Dendritic cell treated with granulocyte-macrophage colony-stimulating factor and Interleukin-4, amounts not matched to agents 40 ng/mL and 50 ng/mL, for 4 days (primary cell): ENCODE results near the gene ITPRIPL2.

Experiments
- H3K27ac Mint-ChIP-seq: one replicate; pipeline ENCODE4 v1.8.0; 2022; ENCODE audit warnings: mild to moderate bottlenecking, mixed read lengths
- H3K27me3 Mint-ChIP-seq: one replicate; pipeline ENCODE4 v1.8.0; 2022; ENCODE audit warnings: mild to moderate bottlenecking, mixed read lengths
- H3K36me3 Mint-ChIP-seq: one replicate; pipeline ENCODE4 v1.8.0; 2022; ENCODE audit warnings: low read depth, mixed read lengths
- H3K4me1 Mint-ChIP-seq: one replicate; pipeline ENCODE4 v1.8.0; 2022; ENCODE audit warnings: low read depth, mixed read lengths
- H3K4me3 Mint-ChIP-seq: one replicate; pipeline ENCODE4 v1.8.0; 2022; ENCODE audit warnings: mild to moderate bottlenecking, moderate library complexity, mixed read lengths
- H3K9me3 Mint-ChIP-seq: one replicate; pipeline ENCODE4 v1.8.0; 2022; ENCODE audit warnings: mixed read lengths
- intact Hi-C: fragments of 100-400 bp; cut with micrococcal nuclease; formaldehyde crosslinking; loops from one replicate; pipeline ENCODE4 v1.15.0; 2022

ITPRIPL2 gene

GRCh38 chr16:19113577-19114358 lies at the start of gene ITPRIPL2:
ITPRIPL2 (plus strand) TSS chr16:19113964; CDS start chr16:19114462, 498 bp downstream.
- H3K27ac Mint-ChIP-seq, result peak within 1 kb of the TSS; percentile 93

DNA sequence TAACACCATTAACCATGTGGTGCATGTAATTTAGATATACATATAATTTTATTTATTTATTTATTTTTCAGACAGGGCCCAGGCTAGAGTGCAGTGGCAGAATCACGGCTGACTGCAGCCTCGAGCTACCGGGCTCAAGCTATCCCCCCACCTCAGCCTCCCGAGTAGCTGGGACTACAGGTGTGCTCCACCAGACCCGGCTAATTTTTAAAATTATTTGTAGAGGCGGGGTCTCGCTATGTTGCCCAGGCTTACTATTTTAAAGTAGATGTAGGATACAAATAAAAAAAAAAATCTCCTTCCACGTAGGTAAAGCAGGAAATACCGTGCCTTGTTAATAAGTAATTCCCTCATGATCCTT lies 46.8 kb upstream of the ITPRIPL2 start:
- Mint-ChIP-seq H3K4me1 (peaks cover 8% of the 10 kb centered on the region), H3K4me3 (no peak overlapping the region), H3K36me3 (peaks cover 10% of the 10 kb centered on the region), H3K9me3 (no peaks in the 10 kb centered on the region), H3K27me3 (no peaks in the 10 kb centered on the region), H3K27ac (peak overlapping the region; percentile 98)
- intact Hi-C loops, result loop anchor here (1.0 to 10.0 kb wide), 3 partner anchors 265 to 488 kb away; partner anchors contain the start of genes ARL6IP1, CCP110, GDE1 and VPS35L

More at GRCh38 chr16:19113577-19114358, at the start of gene ITPRIPL2:
- intact Hi-C loops, result no loop called here
- peaks cover 44% of the 10 kb centered on the region for H3K36me3 Mint-ChIP-seq
- H3K4me3 Mint-ChIP-seq, result peak within 1 kb of the TSS; percentile 97
- peaks cover 46% of the 10 kb centered on the region for H3K4me1 Mint-ChIP-seq
- H3K27me3 Mint-ChIP-seq, result no peaks in the 10 kb centered on the region
- no peaks in the 10 kb centered on the region for H3K9me3 Mint-ChIP-seq

DNA sequence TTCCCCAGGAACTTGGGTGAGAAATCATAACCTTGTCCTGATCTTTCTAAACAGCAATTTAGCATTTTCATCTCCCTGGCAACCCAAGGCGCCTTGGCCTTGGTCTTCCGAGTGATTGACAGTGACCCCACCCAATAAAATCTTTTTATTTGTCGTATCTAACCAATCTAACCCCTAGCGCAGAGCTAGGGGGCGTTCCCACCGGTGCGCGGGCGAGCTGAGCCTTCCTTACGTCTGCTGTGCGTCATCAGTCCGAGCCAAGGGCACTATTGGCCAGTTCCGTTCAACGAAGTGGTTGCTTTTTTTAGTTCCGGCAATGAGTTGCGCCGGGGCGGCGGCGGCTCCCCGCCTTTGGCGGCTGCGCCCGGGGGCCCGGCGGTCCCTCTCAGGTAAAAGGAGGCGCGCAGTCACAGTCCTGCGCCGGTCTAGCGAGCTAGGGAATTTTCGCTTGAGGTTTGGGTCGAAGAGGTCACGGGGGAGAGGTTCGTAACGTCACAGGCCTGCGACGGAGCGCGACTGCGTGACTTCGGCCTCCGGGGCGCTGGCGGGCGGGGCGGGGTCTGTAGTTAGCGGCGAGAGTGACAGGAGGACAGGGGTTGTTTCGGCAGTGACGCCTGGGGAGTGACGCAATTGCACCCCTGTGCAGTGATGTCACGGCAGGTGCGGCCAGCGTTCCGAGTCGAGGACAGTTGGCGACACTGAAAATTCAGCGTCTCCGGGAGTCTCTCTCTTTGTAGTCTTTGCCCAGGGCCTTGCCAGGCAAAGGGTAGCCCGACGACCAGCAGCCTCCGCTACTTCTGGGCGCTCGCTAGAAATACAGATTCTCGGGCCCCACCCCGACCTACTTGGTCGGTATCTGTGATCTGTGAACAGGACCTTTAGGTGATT lies 46.2 kb upstream of the ITPRIPL2 start, which contains the start of gene COQ7:
TSS of gene COQ7 (plus strand) at position 266 of the 888 bp plus-strand sequence. CDS start at position 317, 51 bp downstream.
- peaks cover 10% of the 10 kb centered on the region for H3K4me1 Mint-ChIP-seq
- peak within 1 kb of the TSS; percentile 86 for H3K4me3 Mint-ChIP-seq
- peak within 1 kb of the TSS; percentile 98 for H3K27ac Mint-ChIP-seq
- no peaks in the 10 kb centered on the region for H3K27me3 Mint-ChIP-seq
- no peaks in the 10 kb centered on the region for H3K9me3 Mint-ChIP-seq
- intact Hi-C loops, result loop anchor here (1.0 to 10.0 kb wide), 3 partner anchors 265 to 488 kb away; partner anchors contain the start of genes ARL6IP1, CCP110, GDE1 and VPS35L
- peaks cover 16% of the 10 kb centered on the region for H3K36me3 Mint-ChIP-seq

GRCh38 chr16:19068237-19068815 lies 45.4 kb upstream of the ITPRIPL2 start:
- Mint-ChIP-seq H3K4me1 (peaks cover 18% of the 10 kb centered on the region), H3K36me3 (peaks cover 24% of the 10 kb centered on the region), H3K9me3 (no peaks in the 10 kb centered on the region), H3K27ac (peak overlapping the region; percentile 98), H3K4me3 (peak overlapping the region; percentile 86), H3K27me3 (no peaks in the 10 kb centered on the region)
- intact Hi-C loops, result loop anchor here (5.0 to 10.0 kb wide), 2 partner anchors 266 to 456 kb away; partner anchors contain the start of genes ARL6IP1, CCP110 and GDE1

DNA sequence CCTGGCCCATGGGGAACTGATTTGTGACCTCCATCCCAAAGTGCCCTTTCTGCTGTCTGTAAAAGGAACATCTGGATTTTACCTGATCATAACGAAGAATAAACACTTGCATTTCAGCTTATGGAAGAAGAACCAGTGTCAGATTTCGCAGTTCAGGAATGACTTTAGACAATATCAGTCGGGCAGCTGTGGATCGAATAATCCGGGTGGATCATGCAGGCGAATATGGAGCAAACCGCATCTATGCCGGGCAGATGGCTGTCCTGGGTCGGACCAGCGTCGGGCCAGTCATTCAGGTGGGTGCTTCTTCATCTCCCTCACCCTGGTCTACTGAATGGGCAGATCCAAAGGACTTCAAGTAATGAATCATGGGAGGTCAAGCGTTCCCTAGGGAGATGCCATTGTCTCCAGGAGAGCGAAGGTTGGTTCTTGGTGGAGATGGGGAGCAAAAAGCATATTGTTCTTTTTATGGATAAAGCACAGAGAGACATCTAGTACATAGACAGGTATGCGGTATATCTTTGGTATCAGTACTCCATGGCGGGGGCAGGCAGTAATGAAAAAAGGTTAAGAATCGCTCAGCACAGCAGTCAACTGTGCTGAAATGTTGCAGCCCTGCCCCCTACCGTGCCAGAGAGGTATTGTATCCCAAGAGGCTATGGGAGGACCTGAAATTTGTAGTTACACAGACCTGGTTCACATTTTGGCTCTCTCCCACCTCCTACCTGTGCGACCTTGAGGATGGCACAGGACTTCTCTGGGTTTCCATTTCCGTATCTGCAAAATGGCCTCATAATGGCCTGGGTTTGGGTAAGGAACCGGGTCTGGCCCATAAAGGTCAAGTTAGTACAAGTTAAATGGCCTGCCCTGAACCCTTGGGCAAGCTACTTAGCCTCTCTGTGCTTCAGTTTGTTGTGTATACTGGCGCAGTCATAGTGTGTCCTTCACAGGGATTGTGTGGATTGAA lies 41.7 kb upstream of the ITPRIPL2 start:
- intact Hi-C loops, result no loop called here
- no peaks in the 10 kb centered on the region for H3K9me3 Mint-ChIP-seq

DNA sequence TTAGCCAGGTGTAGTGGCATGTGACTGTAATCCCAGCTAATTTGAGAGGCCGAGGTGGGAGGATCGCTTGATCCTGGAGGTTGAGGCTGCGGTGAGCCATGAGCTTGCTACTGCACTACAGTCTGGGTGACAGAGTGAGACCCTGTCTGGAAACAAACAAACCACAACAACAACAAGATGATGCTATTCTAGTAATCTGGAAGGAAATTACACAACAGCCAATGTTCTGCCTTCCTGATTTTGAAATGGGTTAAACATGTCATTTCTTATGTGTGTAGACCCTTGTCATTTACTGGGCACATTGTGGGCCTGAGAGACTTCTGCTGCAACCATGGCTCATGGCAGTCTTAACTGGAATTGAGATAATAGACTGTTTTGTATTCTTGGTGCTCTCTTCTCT lies 40.4 kb upstream of the ITPRIPL2 start:
- Mint-ChIP-seq H3K9me3 (no peaks in the 10 kb centered on the region), H3K4me3 (no peak overlapping the region), H3K27me3 (no peaks in the 10 kb centered on the region), H3K27ac (peak overlapping the region; percentile 22), H3K4me1 (peaks cover 19% of the 10 kb centered on the region), H3K36me3 (peaks cover 74% of the 10 kb centered on the region)
- intact Hi-C loops, result no loop called here

More for the DNA sequence above, 41.7 kb upstream of the ITPRIPL2 start:
- Mint-ChIP-seq H3K4me3 (no peak overlapping the region), H3K27me3 (no peaks in the 10 kb centered on the region), H3K36me3 (peaks cover 61% of the 10 kb centered on the region), H3K27ac (no peak overlapping the region), H3K4me1 (peaks cover 21% of the 10 kb centered on the region)

- Mint-ChIP-seq H3K27ac (no peak overlapping the region), H3K4me3 (no peak overlapping the region), H3K27me3 (no peaks in the 10 kb centered on the region), H3K36me3 (peaks cover 79% of the 10 kb centered on the region), H3K9me3 (no peaks in the 10 kb centered on the region), H3K4me1 (peaks cover 18% of the 10 kb centered on the region)
- intact Hi-C loops, result no loop called here
Observed at GRCh38 chr16:19073863-19074262, 39.9 kb upstream of the ITPRIPL2 start.

DNA sequence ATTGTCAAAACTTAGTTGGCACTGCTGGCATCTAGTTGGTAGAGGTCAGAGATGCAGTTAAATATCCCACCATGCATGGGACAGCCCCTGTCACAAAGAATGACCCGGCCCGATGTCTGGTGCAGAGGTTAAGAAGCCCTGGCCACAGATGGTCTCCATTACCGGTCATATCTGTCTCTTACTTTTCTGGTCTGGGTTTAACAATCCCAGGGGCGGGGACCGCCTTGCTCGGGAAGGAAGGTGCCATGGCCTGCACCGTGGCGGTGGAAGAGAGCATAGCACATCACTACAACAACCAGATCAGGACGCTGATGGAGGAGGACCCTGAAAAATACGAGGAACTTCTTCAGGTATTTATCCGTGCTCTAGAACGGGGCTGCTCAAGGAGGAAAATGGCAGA lies 38.3 kb upstream of the ITPRIPL2 start:
- H3K9me3 Mint-ChIP-seq, result no peaks in the 10 kb centered on the region
- H3K4me1 Mint-ChIP-seq, result peaks cover 18% of the 10 kb centered on the region
- no peak overlapping the region for H3K4me3 Mint-ChIP-seq
- H3K27me3 Mint-ChIP-seq, result no peaks in the 10 kb centered on the region
- peaks cover 89% of the 10 kb centered on the region for H3K36me3 Mint-ChIP-seq
- H3K27ac Mint-ChIP-seq, result no peak overlapping the region
- intact Hi-C loops, result no loop called here

GRCh38 chr16:19077879-19078278 lies 35.9 kb upstream of the ITPRIPL2 start:
- Mint-ChIP-seq H3K27me3 (no peaks in the 10 kb centered on the region), H3K4me3 (no peak overlapping the region), H3K4me1 (peaks cover 8% of the 10 kb centered on the region), H3K36me3 (peaks cover 79% of the 10 kb centered on the region), H3K27ac (no peak overlapping the region), H3K9me3 (no peaks in the 10 kb centered on the region)
- intact Hi-C loops, result no loop called here

DNA sequence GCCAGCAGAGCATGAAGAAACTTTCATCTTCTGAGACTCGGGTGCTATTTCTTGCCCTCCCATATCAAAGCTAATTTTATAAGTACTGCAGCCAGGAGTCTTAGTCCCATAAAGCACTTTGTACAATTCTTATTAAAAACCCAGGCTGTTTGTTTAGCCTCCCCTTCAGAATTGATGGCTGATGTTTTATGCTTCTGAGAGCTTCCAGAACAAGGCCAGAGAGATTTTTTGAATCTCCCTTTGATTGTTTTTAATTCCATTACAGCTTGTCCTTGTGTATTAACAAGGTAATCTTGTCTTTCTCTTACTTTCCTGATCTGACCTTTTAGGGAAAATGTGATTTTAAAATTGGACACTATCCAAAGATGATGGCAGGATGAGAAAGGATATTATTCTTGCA lies 30.1 kb upstream of the ITPRIPL2 start:
- peaks cover 13% of the 10 kb centered on the region for H3K27me3 Mint-ChIP-seq

DNA sequence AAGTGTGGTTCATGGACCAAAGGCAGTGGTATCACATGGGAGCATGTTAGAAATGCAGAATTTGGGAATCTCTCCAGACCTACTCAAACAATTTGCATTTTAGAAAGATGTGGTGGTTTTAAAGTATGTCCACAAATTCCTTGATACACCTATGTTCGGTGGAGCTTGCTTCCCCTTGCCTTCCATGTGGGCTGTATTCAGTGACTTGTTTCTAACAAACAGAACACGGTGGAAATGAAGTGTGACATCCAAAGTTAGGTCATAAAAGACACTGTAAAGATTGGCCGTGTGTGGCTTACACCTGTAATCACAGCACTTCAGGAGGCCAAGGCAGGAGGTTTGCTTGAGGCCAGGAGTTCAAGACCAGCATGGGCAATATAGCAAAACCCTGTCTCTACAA lies 29.6 kb upstream of the ITPRIPL2 start:
- intact Hi-C loops, result no loop called here
- Mint-ChIP-seq H3K27ac (no peak overlapping the region), H3K4me3 (no peak overlapping the region), H3K9me3 (no peaks in the 10 kb centered on the region), H3K27me3 (peaks cover 13% of the 10 kb centered on the region), H3K36me3 (peaks cover 17% of the 10 kb centered on the region), H3K4me1 (peaks cover 29% of the 10 kb centered on the region)

More for the DNA sequence above, 30.1 kb upstream of the ITPRIPL2 start:
- H3K4me1 Mint-ChIP-seq, result peaks cover 27% of the 10 kb centered on the region
- no peak overlapping the region for H3K4me3 Mint-ChIP-seq
- no peaks in the 10 kb centered on the region for H3K9me3 Mint-ChIP-seq
- H3K36me3 Mint-ChIP-seq, result peaks cover 21% of the 10 kb centered on the region
- no peak overlapping the region for H3K27ac Mint-ChIP-seq
- intact Hi-C loops, result no loop called here

DNA sequence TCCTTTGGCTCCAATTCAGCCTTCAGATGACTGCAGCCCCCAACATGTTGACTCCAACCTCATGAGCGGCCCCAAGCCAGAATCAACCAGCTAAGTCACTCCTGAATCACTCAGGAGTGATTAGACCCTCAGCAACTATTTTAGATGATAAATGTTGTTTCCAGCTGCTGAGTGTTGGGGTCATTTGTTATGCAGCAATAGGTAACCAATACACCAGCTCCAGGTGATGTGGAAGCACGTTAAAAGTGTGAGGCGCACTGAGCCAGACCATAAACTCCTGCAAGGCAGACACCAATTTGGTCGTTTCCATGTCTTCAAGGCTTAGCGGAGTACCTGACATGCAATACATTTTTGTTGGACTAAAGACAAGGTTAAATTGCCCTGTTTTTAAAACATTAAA lies 28.9 kb upstream of the ITPRIPL2 start:
- H3K4me3 Mint-ChIP-seq, result no peak overlapping the region
- intact Hi-C loops, result no loop called here
- H3K27ac Mint-ChIP-seq, result no peak overlapping the region
- H3K9me3 Mint-ChIP-seq, result no peaks in the 10 kb centered on the region
- H3K36me3 Mint-ChIP-seq, result peaks cover 10% of the 10 kb centered on the region
- H3K27me3 Mint-ChIP-seq, result peaks cover 13% of the 10 kb centered on the region
- H3K4me1 Mint-ChIP-seq, result peaks cover 36% of the 10 kb centered on the region
